B cell (primary cell): Measurements from ENCODE around the gene NTNG1.

ENCODE experiments used
- CTCF ChIP-seq: fragments of 200-600 bp; IDR thresholded peaks from one replicate; pipeline ENCODE4 v1.8.0; 2022; ENCODE audit warnings: antibody characterized with exemption, mild to moderate bottlenecking
- EZH2 ChIP-seq: IDR thresholded peaks from 2 replicates; pipeline ENCODE4 v1.6.1; 2012; ENCODE audit warnings: borderline replicate concordance, low read depth, mild to moderate bottlenecking, moderate library complexity, low read length; ENCODE audit not compliant: insufficient read depth, poor library complexity, severe bottlenecking

DNA sequence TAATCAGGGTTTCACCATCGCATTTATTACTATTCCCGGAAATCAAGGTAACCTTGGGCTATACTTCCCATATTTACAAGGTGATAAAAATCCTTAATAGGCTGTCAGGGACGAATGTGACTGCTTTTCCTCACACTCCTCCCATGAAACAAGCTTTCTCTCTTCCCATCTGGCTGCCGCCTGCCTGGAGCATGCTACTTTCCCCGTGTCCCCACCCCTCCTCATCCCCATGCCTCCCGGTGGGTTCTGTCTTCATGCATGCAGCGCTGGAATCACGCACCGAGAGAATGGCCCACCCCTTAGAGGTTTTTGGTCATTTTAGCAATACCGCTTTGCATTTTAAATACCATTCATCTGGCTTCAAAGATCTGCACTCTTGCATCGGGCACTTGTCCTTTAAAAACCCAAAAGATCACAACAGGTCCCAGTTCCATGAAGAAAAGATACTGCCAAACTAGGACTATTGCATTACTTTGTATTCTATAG, 339.1 kb downstream of the NTNG1 start:
- no peak for TF ChIP-seq CTCF
- no peak for TF ChIP-seq EZH2
